ENCODE data around the gene GRK7. TPM values are rescaled to one million over a fixed set of nuclear protein-coding genes. Genes with fewer than 3 reads are reported as not detected.

The GRK7 gene
- total and polyA plus RNA-seq, 2 of the 13 experiments (the other 11 are each of a cell fraction or from before 2014, with no cell fraction given), result not detected

DNA sequence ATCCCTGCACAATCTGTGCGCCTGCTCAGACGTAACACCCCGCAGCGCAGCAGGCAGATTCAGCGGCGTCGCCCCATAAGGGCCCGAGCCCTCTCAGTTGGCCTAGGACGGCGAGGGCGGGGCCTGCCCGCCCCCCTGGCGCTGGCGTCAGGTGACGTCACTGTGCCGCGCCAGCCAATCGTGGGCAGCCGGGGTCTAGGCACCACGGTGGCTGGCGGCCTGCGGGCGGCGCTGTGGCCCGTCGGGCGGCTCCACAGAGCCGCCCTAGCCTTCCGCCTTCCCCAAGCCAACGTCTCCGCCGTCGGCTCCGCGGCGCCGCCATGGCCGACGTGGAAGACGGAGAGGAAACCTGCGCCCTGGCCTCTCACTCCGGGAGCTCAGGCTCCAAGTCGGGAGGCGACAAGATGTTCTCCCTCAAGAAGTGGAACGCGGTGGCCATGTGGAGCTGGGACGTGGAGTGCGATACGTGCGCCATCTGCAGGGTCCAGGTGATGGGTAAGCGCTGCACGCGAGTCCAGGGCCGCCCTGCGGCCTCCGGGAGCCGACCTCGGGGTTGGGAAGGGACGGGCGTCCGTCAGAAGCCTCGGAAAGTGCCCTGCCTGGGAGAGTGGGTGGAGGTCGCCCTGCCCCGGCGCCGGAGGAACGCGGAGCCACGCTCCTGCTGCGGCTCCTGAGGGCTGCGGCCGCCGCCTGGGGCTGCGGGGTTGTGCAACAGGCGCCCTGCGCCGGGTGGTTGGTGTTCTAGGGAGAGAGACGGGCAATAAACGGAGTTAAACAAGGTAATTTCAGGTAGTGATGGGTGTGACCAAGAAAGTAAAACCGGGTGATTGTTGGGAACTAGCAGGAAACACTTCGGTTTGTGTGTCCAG, 25.0 kb upstream of the GRK7 start, which contains the start of gene RNF7:
TSS of gene RNF7 (plus strand) at position 277 of the 869 bp plus-strand sequence. CDS start at position 321, 44 bp downstream.
- intact Hi-C loops (cut with micrococcal nuclease; ENCODE audit: unreplicated experiment), result loop anchor here (1.0 to 5.0 kb wide), 2 partner anchors 91 to 137 kb away; no protein-coding TSS in a partner anchor
- peak; percentile 87 for DNase-seq (ENCODE audit: low spot score)
- in situ Hi-C loops (cut with HindIII; ENCODE audit: extremely low pct_ligation_motif_present, low pct_unique_long_range_greater_than_20kb), result loop anchor here (10.0 kb wide), 1 partner anchor 137 kb away; the partner anchor contains the start of gene ATP1B3
- peak within 1 kb of the TSS; percentile 81 for H3K27ac ChIP-seq (ENCODE audit: extremely low read length, insufficient read depth, low read length)
- peak within 1 kb of the TSS; percentile 93 for H3K9ac ChIP-seq (ENCODE audit: insufficient read depth, low read depth, low read length)
- no TSS peak for BruUV-seq (replicated peaks)
- peak; percentile 83 for FAIRE-seq
- peak within 1 kb of the TSS; percentile 75 for H3K4me2 ChIP-seq (ENCODE audit: low read depth, low read length)
- H3K79me2 ChIP-seq (ENCODE audit: insufficient read depth, low read length), result peaks cover 47% of the 10 kb centered on the region
- peaks cover 8% of the 10 kb centered on the region for H4K20me1 ChIP-seq (ENCODE audit: insufficient read depth, low read length)
- whole genome bisulfite sequencing (ENCODE audit: low lambda C conversion rate), result under 1% methylated on average over 28 of the region's 81 CpGs
- peak within 1 kb of the TSS; percentile 96 for H2AFZ ChIP-seq (ENCODE audit: low read length)
- H3K9me3 ChIP-seq (ENCODE audit: low read length), result no peaks in the 10 kb centered on the region
- ChIA-PET CTCF (ENCODE audit: low intra/inter-chr PET ratio, low total read pairs) (interaction anchor here (0.7 to 2.2 kb wide), 2 partner anchors 137 to 174 kb away, joined by 3 to 19 read pairs; no protein-coding TSS in a partner anchor), POLR2A (interaction anchor here (1.3 to 4.0 kb wide), 3 partner anchors 10 to 139 kb away, joined by 4 to 29 read pairs (median 8); no protein-coding TSS in a partner anchor)
- ATAC-seq, result peak; percentile 96
- H3K36me3 ChIP-seq (replicated peaks in 1 of 2; ENCODE audit: control insufficient read depth in 1 of 2, insufficient read depth in 2 of 2, low read length in 2 of 2), result peaks cover 0 to 3% of the 10 kb centered on the region in 2 experiments; a peak in 3 of 5 replicates
- H3K27me3 ChIP-seq (ENCODE audit: control insufficient read depth in 1 of 2, insufficient read depth in 2 of 2, low read length in 2 of 2), result no peaks in the 10 kb centered on the region; a peak in 1 of 5 replicates
- peak within 1 kb of the TSS; percentile 90 to 99 (median 99) for H3K4me3 ChIP-seq (replicated peaks in 1 of 3; ENCODE audit: insufficient read depth in 1 of 3, low read depth in 2 of 3, low read length in 3 of 3)
- peaks cover 69% of the 10 kb centered on the region for H3K4me1 ChIP-seq (ENCODE audit: insufficient read depth, low read length)
- TF ChIP-seq IKZF4 (CRISPR knock-in tag; IDR thresholded peaks at IDR 0.05; ENCODE audit: borderline replicate concordance, low read depth, not compliant biosample characterization) (no peak), KLF9 (CRISPR knock-in tag; IDR thresholded peaks at IDR 0.05; ENCODE audit: low read depth) (peak; percentile 45; the same call in 1 of the 2 replicates), RFXANK (CRISPR knock-in tag; IDR thresholded peaks at IDR 0.05) (peak; percentile 59; the same call in 1 of the 2 replicates), THYN1 (CRISPR knock-in tag; IDR thresholded peaks at IDR 0.05; ENCODE audit: borderline replicate concordance, low read depth) (no peak), SPEN (CRISPR knock-in tag; IDR thresholded peaks at IDR 0.05; ENCODE audit: low read depth) (peak; percentile 75), ZSCAN20 (CRISPR knock-in tag; IDR thresholded peaks at IDR 0.05; ENCODE audit: borderline replicate concordance) (peak; percentile 78), ETV5 (CRISPR knock-in tag; IDR thresholded peaks at IDR 0.05; ENCODE audit: borderline replicate concordance) (peak; percentile 53), GTF3A (CRISPR knock-in tag; conservative IDR thresholded peaks at IDR 0.05) (no peak), ZNF563 (CRISPR knock-in tag; IDR thresholded peaks at IDR 0.05) (peak; percentile 47; the same call in 1 of the 2 replicates), MZF1 (CRISPR knock-in tag; IDR thresholded peaks at IDR 0.05; ENCODE audit: borderline replicate concordance) (no peak)
- TF ChIP-seq, protein P1, sequence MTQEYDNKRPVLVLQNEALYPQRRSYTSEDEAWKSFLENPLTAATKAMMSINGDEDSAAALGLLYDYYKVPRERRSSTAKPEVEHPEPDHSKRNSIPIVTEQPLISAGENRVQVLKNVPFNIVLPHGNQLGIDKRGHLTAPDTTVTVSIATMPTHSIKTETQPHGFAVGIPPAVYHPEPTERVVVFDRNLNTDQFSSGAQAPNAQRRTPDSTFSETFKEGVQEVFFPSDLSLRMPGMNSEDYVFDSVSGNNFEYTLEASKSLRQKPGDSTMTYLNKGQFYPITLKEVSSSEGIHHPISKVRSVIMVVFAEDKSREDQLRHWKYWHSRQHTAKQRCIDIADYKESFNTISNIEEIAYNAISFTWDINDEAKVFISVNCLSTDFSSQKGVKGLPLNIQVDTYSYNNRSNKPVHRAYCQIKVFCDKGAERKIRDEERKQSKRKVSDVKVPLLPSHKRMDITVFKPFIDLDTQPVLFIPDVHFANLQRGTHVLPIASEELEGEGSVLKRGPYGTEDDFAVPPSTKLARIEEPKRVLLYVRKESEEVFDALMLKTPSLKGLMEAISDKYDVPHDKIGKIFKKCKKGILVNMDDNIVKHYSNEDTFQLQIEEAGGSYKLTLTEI (CRISPR knock-in tag; conservative IDR thresholded peaks at IDR 0.05), result no peak
- TF ChIP-seq, protein P2, sequence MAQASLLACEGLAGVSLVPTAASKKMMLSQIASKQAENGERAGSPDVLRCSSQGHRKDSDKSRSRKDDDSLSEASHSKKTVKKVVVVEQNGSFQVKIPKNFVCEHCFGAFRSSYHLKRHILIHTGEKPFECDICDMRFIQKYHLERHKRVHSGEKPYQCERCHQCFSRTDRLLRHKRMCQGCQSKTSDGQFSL (CRISPR knock-in tag; IDR thresholded peaks at IDR 0.05), result peak; percentile 54; the same call in 1 of the 2 replicates
- TF ChIP-seq, protein P3, sequence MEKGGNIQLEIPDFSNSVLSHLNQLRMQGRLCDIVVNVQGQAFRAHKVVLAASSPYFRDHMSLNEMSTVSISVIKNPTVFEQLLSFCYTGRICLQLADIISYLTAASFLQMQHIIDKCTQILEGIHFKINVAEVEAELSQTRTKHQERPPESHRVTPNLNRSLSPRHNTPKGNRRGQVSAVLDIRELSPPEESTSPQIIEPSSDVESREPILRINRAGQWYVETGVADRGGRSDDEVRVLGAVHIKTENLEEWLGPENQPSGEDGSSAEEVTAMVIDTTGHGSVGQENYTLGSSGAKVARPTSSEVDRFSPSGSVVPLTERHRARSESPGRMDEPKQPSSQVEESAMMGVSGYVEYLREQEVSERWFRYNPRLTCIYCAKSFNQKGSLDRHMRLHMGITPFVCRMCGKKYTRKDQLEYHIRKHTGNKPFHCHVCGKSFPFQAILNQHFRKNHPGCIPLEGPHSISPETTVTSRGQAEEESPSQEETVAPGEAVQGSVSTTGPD (CRISPR knock-in tag; IDR thresholded peaks at IDR 0.05), result no peak
- TF ChIP-seq, protein P4, sequence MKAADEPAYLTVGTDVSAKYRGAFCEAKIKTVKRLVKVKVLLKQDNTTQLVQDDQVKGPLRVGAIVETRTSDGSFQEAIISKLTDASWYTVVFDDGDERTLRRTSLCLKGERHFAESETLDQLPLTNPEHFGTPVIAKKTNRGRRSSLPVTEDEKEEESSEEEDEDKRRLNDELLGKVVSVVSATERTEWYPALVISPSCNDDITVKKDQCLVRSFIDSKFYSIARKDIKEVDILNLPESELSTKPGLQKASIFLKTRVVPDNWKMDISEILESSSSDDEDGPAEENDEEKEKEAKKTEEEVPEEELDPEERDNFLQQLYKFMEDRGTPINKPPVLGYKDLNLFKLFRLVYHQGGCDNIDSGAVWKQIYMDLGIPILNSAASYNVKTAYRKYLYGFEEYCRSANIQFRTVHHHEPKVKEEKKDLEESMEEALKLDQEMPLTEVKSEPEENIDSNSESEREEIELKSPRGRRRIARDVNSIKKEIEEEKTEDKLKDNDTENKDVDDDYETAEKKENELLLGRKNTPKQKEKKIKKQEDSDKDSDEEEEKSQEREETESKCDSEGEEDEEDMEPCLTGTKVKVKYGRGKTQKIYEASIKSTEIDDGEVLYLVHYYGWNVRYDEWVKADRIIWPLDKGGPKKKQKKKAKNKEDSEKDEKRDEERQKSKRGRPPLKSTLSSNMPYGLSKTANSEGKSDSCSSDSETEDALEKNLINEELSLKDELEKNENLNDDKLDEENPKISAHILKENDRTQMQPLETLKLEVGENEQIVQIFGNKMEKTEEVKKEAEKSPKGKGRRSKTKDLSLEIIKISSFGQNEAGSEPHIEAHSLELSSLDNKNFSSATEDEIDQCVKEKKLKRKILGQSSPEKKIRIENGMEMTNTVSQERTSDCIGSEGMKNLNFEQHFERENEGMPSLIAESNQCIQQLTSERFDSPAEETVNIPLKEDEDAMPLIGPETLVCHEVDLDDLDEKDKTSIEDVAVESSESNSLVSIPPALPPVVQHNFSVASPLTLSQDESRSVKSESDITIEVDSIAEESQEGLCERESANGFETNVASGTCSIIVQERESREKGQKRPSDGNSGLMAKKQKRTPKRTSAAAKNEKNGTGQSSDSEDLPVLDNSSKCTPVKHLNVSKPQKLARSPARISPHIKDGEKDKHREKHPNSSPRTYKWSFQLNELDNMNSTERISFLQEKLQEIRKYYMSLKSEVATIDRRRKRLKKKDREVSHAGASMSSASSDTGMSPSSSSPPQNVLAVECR (CRISPR knock-in tag; IDR thresholded peaks at IDR 0.05; ENCODE audit: borderline replicate concordance), result peak; percentile 86
